SK-N-MC (cell line): ENCODE data around the gene ZMYM3.

Experiments
- EZH2 ChIP-seq: fragments of 200-600 bp; sonication (generic); IDR thresholded peaks from one replicate; pipeline ENCODE4 v1.6.1; 2017; ENCODE audit warnings: antibody characterized with exemption
- POLR2AphosphoS5 ChIP-seq: IDR thresholded peaks from 2 replicates; pipeline ENCODE4 v1.6.1; 2012; ENCODE audit warnings: mild to moderate bottlenecking, low read depth, low read length, borderline replicate concordance

DNA sequence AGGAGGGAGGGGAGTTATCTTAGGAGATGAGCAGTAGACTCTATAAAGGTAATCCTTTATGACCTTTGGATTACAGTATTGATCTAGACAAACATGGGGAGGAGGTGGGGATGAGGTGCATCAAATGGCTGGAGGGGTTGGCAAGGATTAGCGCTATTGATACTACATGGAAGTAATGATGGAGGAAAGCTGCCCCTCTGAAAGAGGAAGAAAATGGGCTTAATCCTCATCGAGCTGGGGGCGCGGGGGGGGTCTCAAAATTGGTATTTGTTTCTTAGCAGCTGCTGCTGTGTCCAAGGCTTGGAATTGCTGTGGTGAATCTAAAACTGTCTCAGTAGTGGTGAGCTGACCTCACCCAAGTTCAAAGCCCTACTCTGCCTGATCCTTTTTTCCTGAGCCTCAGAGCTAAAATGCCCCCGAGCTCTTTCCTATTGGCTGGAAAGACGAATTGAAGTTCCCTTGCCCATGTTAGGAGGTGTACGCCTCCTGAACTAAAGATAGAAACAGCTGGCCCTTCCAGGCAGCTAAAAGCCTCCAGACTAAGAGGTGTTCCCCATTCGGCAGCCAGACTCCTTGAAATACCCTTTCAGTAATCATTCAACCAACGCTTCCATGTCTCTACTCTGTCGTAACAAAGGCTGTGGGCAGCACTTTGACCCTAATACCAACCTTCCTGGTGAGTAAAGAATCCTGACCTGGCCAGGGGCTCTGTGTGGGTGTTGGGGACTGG lies 47.4 kb upstream of the ZMYM3 start, which contains the start of gene ITGB1BP2:
- TF ChIP-seq EZH2 (no peak), POLR2AphosphoS5 (peak; percentile 52; the same call in 1 of the 2 replicates)
